Calu3 (cell line): ENCODE measurements around the gene MMP11. TPM values are rescaled to one million over a fixed set of nuclear protein-coding genes. Genes with fewer than 3 reads are reported as not detected.
A peak's percentile ranks its signal among the peaks of the same experiment; 100 is the strongest.
"Not testable (repeated sequence)": the region's sequence is repeated elsewhere in the genome, so short reads cannot be mapped to it uniquely, and the experiment has no call there.

Experiments used
- Bru-seq: library from RNA; stranded (reverse); fragments of 400-500 nt; gene quantifications from one replicate; lab custom pipeline; 2021; lab: Mats Ljungman, UMichigan
- BruChase-seq, 2 experiments: library from RNA; stranded (reverse); fragments of 400-500 nt; gene quantifications; one replicate each; lab custom pipeline; 2021; lab: Mats Ljungman, UMichigan
- BruUV-seq: library from RNA; stranded (reverse); fragments of 400-500 nt; replicated peaks from 2 replicates; lab custom pipeline; 2021; lab: Mats Ljungman, UMichigan
- CTCF ChIA-PET: fragments of 300-600 bp; sonication (Branson Sonifier 250); formaldehyde crosslinking; loops from one replicate; lab custom pipeline; 2022; ENCODE audit warnings: antibody characterized with exemption; lab: Charles Lee
- DNase-seq: peaks from one replicate; pipeline ENCODE4 v3.0.0; 2022
- H3K27ac Mint-ChIP-seq: one replicate; pipeline ENCODE4 v1.8.0; 2022; ENCODE audit warnings: mixed read lengths; ENCODE audit not compliant: unreplicated experiment
- H3K27me3 Mint-ChIP-seq: one replicate; pipeline ENCODE4 v1.8.0; 2022; ENCODE audit warnings: mixed read lengths; ENCODE audit not compliant: unreplicated experiment
- H3K36me3 Mint-ChIP-seq: one replicate; pipeline ENCODE4 v1.8.0; 2022; ENCODE audit warnings: mild to moderate bottlenecking, moderate library complexity, mixed read lengths; ENCODE audit not compliant: insufficient read depth, unreplicated experiment
- H3K4me1 Mint-ChIP-seq: one replicate; pipeline ENCODE4 v1.8.0; 2022; ENCODE audit warnings: mild to moderate bottlenecking, low read depth, mixed read lengths; ENCODE audit not compliant: unreplicated experiment
- H3K4me3 Mint-ChIP-seq: one replicate; pipeline ENCODE4 v1.8.0; 2022; ENCODE audit warnings: mild to moderate bottlenecking, low read depth, moderate library complexity, mixed read lengths; ENCODE audit not compliant: unreplicated experiment
- H3K9me3 Mint-ChIP-seq: one replicate; pipeline ENCODE4 v1.8.0; 2022; ENCODE audit warnings: low read depth, mixed read lengths; ENCODE audit not compliant: unreplicated experiment
- intact Hi-C: fragments of 100-400 bp; cut with micrococcal nuclease; formaldehyde crosslinking; loops from one replicate; pipeline ENCODE4 v1.10.0; 2022; ENCODE audit not compliant: unreplicated experiment
- long read RNA-seq: library from polyadenylated mRNA; stranded (forward); transcript quantifications from one replicate; pipeline ENCODE4 v2.0.0, GENCODE V29; 2022
- total RNA-seq: library from RNA; stranded (reverse); gene quantifications from 2 replicates; pipeline ENCODE4 v1.2.3, GENCODE V29; 2022
- TF ChIP-seq, protein P1 (sequence below): fragments of 200-600 bp; IDR thresholded peaks from one replicate; pipeline ENCODE4 v1.8.0; 2022; ENCODE audit warnings: antibody characterized with exemption; ENCODE audit not compliant: unreplicated experiment

The MMP11 gene, protein sequence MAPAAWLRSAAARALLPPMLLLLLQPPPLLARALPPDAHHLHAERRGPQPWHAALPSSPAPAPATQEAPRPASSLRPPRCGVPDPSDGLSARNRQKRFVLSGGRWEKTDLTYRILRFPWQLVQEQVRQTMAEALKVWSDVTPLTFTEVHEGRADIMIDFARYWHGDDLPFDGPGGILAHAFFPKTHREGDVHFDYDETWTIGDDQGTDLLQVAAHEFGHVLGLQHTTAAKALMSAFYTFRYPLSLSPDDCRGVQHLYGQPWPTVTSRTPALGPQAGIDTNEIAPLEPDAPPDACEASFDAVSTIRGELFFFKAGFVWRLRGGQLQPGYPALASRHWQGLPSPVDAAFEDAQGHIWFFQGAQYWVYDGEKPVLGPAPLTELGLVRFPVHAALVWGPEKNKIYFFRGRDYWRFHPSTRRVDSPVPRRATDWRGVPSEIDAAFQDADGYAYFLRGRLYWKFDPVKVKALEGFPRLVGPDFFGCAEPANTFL
- 2.0 and 3.4 TPM in 2 replicates for total RNA-seq
- percentile 21 among the genes with signal in this experiment for Bru-seq, nascent RNA
- BruChase-seq, experiment 1, labeled RNA remaining after a 6-hour chase = percentile 24 among the genes with signal in this experiment
- BruChase-seq, experiment 2, labeled RNA remaining after a 2-hour chase = percentile 20 among the genes with signal in this experiment
- long read RNA-seq = 0 reads

DNA sequence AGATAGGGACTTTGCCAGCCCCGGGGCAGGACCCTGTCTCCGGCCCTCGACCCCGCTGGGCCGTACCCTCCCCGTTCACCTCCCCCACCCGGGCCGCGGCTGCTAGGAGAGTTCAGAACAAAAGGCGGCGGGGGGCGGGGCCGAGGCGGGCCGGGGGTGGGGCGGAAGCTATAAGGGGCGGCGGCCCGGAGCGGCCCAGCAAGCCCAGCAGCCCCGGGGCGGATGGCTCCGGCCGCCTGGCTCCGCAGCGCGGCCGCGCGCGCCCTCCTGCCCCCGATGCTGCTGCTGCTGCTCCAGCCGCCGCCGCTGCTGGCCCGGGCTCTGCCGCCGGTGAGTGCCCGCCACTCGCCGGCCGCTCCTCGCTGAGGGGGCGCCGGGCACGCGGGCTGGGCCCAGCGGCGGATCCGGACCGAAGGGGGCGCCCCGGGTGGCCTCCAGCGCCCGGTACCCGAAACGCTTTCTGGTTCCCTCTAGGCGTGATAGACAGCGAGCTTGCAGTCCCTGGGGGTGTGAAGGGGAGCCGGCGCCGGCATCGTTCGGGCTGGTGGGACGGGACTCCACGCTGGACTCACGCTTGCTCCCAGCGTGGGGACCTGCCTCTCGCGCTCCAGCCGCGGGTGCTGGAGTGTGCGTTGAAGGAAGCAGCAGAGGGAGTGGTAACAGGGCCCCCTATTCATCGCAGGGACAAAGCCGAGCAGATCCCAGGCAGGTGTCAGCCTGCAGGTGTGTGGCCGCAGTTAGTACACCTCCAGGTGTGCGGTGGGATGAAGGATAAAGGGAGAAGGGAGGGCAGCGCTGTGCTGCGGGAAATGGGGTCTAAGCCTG is at the start of gene MMP11:
Gene MMP11 (plus strand): TSS at position 201 of the 825 bp plus-strand sequence. CDS start 22 bp downstream, at position 223.
- TF ChIP-seq, protein P1, sequence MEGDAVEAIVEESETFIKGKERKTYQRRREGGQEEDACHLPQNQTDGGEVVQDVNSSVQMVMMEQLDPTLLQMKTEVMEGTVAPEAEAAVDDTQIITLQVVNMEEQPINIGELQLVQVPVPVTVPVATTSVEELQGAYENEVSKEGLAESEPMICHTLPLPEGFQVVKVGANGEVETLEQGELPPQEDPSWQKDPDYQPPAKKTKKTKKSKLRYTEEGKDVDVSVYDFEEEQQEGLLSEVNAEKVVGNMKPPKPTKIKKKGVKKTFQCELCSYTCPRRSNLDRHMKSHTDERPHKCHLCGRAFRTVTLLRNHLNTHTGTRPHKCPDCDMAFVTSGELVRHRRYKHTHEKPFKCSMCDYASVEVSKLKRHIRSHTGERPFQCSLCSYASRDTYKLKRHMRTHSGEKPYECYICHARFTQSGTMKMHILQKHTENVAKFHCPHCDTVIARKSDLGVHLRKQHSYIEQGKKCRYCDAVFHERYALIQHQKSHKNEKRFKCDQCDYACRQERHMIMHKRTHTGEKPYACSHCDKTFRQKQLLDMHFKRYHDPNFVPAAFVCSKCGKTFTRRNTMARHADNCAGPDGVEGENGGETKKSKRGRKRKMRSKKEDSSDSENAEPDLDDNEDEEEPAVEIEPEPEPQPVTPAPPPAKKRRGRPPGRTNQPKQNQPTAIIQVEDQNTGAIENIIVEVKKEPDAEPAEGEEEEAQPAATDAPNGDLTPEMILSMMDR = no peak
- CTCF ChIA-PET = no interaction called here
- no peak within 1 kb of the TSS for H3K27ac Mint-ChIP-seq
- H3K4me3 Mint-ChIP-seq = peak within 1 kb of the TSS; percentile 45
- H3K36me3 Mint-ChIP-seq = peaks cover 6% of the 10 kb centered on the region
- peaks cover 26% of the 10 kb centered on the region for H3K27me3 Mint-ChIP-seq
- intact Hi-C loops = no loop called here
- no TSS peak for BruUV-seq
- peak; percentile 50 for DNase-seq
- H3K9me3 Mint-ChIP-seq = no peaks in the 10 kb centered on the region
- peaks cover 20% of the 10 kb centered on the region for H3K4me1 Mint-ChIP-seq

DNA sequence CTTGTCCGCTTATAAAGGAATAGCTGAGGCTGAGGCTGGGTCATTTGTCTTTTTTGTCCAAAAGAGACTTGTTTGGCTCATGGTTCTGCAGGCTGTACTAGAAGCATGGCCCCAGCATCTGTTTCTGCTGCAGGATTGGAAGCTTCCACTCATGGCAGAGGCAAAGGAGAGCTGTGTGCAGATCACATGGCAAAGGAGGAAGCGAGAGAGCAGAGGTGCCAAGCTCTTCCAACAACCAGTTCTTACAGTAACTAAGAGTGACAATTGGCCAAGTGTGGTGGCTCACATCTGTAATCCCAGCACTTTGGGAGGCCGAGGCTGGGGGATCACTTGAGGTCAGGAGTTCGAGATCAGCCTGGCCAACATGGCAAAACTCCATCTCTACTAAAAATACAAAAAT is 44.5 kb upstream of the MMP11 start:
- DNase-seq, H3K27me3 Mint-ChIP-seq, intact Hi-C loops, H3K4me1 Mint-ChIP-seq, H3K4me3 Mint-ChIP-seq, H3K36me3 Mint-ChIP-seq, BruUV-seq, H3K9me3 Mint-ChIP-seq, H3K27ac Mint-ChIP-seq: not testable (repeated sequence)
- CTCF ChIA-PET = interaction anchor here (0.7 kb wide), 1 partner anchor 43 kb away, joined by 3 read pairs; no protein-coding TSS in a partner anchor

DNA sequence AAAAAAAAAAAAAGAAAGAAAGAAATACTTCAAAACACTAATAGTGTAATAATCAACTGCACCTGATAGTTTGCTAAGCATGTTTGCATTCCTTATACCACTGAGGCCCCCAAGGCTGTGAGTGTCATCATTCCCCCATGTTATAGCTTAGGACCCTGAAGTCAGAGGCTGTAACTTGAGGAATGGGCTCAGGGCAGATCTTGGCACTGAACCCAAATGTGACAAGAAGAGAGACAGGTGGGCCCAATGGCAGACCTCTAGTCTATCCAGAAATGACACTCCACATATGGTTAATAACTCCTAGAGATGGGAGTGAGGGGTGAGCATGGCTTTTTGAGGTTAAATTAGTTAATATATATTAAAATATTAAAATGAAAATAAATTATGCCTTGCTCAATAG is 35.0 kb upstream of the MMP11 start:
- H3K4me1 Mint-ChIP-seq = no peaks in the 10 kb centered on the region
- intact Hi-C loops = no loop called here
- H3K4me3 Mint-ChIP-seq = no peak overlapping the region
- no peaks in the 10 kb centered on the region for H3K27me3 Mint-ChIP-seq
- no peak overlapping the region for H3K27ac Mint-ChIP-seq
- no peak for DNase-seq
- H3K9me3 Mint-ChIP-seq = no peaks in the 10 kb centered on the region
- peaks cover 5% of the 10 kb centered on the region for H3K36me3 Mint-ChIP-seq
- CTCF ChIA-PET = no interaction called here
- TF ChIP-seq, protein P1 = no peak
- no TSS peak for BruUV-seq

DNA sequence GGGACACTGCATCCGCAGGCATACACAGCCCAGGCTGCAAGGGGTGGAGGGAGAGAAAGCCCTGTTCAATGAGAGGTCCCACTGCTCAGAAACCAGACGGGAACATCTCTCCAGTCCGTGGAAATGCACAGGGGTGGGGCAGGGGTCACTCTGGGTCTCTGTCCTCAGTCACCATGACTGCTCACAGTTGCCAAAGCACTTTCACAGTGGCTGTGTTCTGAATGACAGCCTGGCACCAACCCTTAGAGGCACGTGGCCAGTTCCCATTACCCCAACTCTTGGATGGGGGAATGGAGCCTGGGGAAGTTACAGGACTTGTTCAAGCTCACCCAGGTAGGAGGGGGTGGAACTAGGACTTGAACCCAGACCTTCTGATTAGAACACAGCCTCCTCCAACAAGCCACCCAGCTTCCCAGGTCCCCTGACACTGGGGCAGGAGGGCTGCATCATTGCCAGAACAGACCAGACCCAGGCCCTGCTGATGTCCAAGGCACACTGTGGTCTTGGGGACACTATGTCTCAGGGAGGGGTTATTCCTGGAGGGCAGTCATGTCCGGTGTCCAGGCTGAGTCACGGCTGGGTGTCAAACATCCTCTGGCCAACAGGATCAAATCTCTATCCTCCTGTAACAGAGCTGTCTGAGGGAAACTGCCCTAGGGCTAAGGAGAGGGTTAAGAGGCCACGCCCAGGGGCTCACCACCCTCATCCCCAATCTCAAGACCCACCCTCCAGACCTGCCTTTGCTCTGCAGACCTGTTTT is 30.0 kb upstream of the MMP11 start:
- CTCF ChIA-PET = interaction anchor here (0.6 kb wide), 1 partner anchor 129 kb away, joined by 3 read pairs; no protein-coding TSS in a partner anchor
- no peak overlapping the region for H3K27ac Mint-ChIP-seq
- intact Hi-C loops = no loop called here

More for the DNA sequence above, 30.0 kb upstream of the MMP11 start:
- no TSS peak for BruUV-seq
- DNase-seq = no peak
- H3K27me3 Mint-ChIP-seq = no peaks in the 10 kb centered on the region
- peaks cover 17% of the 10 kb centered on the region for H3K36me3 Mint-ChIP-seq
- peaks cover 15% of the 10 kb centered on the region for H3K4me1 Mint-ChIP-seq
- H3K9me3 Mint-ChIP-seq = no peaks in the 10 kb centered on the region
- TF ChIP-seq, protein P1 = no peak
- H3K4me3 Mint-ChIP-seq = no peak overlapping the region
